GM23248 (cell line): ENCODE data around the gene KLC1. TPM values are rescaled to one million over a fixed set of nuclear protein-coding genes. Genes with fewer than 3 reads are reported as not detected.

Experiments used
- DNase-seq: peaks from one replicate; pipeline ENCODE4 v3.0.0-alpha.2; 2015
- H2AFZ ChIP-seq: fragments of 200-600 bp; sonication (generic); 2 replicates; pipeline ENCODE4 v1.6.1; 2016; ENCODE audit warnings: antibody characterized with exemption
- H3F3A ChIP-seq: fragments of 200-600 bp; sonication (generic); 2 replicates; pipeline ENCODE4 v1.6.1; 2016; ENCODE audit warnings: mild to moderate bottlenecking, antibody characterized with exemption, mixed run types; ENCODE audit not compliant: insufficient read depth
- H3K27ac ChIP-seq: fragments of 200-600 bp; sonication (generic); 2 replicates; pipeline ENCODE4 v1.5.1; 2016; ENCODE audit warnings: mild to moderate bottlenecking
- H3K27me3 ChIP-seq: fragments of 200-600 bp; sonication (generic); replicated peaks from 2 replicates; pipeline ENCODE4 v1.6.1; 2016; ENCODE audit warnings: mild to moderate bottlenecking; ENCODE audit not compliant: insufficient read depth
- H3K36me3 ChIP-seq: fragments of 200-600 bp; sonication (generic); 2 replicates; pipeline ENCODE4 v1.6.1; 2016; ENCODE audit warnings: low read depth, mild to moderate bottlenecking
- H3K4me1 ChIP-seq: fragments of 200-600 bp; sonication (generic); 2 replicates; pipeline ENCODE4 v1.6.1; 2016; ENCODE audit warnings: mild to moderate bottlenecking; ENCODE audit not compliant: insufficient read depth
- H3K4me2 ChIP-seq: fragments of 200-600 bp; sonication (generic); one replicate; pipeline ENCODE4 v1.6.1; 2016; ENCODE audit warnings: mild to moderate bottlenecking; ENCODE audit not compliant: unreplicated experiment
- H3K4me3 ChIP-seq: fragments of 200-600 bp; sonication (generic); 2 replicates; pipeline ENCODE4 v1.5.1; 2016; ENCODE audit warnings: mild to moderate bottlenecking
- H3K79me2 ChIP-seq: fragments of 200-600 bp; sonication (generic); 2 replicates; pipeline ENCODE4 v1.6.1; 2016; ENCODE audit warnings: mild to moderate bottlenecking; ENCODE audit not compliant: insufficient read depth
- H3K9ac ChIP-seq: fragments of 200-600 bp; sonication (generic); 2 replicates; pipeline ENCODE4 v1.6.1; 2016; ENCODE audit warnings: mild to moderate bottlenecking
- H3K9me2 ChIP-seq: fragments of 200-600 bp; sonication (generic); 2 replicates; pipeline ENCODE4 v1.6.1; 2016; ENCODE audit warnings: mixed run types, mild to moderate bottlenecking, moderate library complexity; ENCODE audit not compliant: insufficient read depth
- H3K9me3 ChIP-seq: fragments of 200-600 bp; sonication (generic); one replicate; pipeline ENCODE4 v1.6.1; 2017; ENCODE audit warnings: low read depth
- H4K20me1 ChIP-seq: fragments of 200-600 bp; sonication (generic); 2 replicates; pipeline ENCODE4 v1.6.0; 2016; ENCODE audit not compliant: insufficient read depth
- EZH2 ChIP-seq: fragments of 200-600 bp; sonication (generic); IDR thresholded peaks from 2 replicates; pipeline ENCODE4 v1.6.1; 2018; ENCODE audit warnings: antibody characterized with exemption, mild to moderate bottlenecking; ENCODE audit not compliant: insufficient read depth, poor library complexity, severe bottlenecking
- EZH2phosphoT487 ChIP-seq: fragments of 200-600 bp; sonication (generic); IDR thresholded peaks from 2 replicates; pipeline ENCODE4 v1.6.1; 2018; ENCODE audit warnings: antibody characterized with exemption, moderate library complexity, mild to moderate bottlenecking, low read depth; ENCODE audit not compliant: insufficient read depth
- WGBS, 2 experiments: methylation state at CpG; one replicate each; pipeline ENCODE4 v1.1.6; 2015 to 2017; ENCODE audit warnings: low lambda C conversion rate in 2 of 2, low coverage in 1 of 2; ENCODE audit errors: missing lambda C conversion rate in 2 of 2; 5-methylcytosine and 5-hydroxymethylcytosine counted together
- in situ Hi-C: fragments of 300-500 bp; cut with MboI; formaldehyde crosslinking; loops from 2 replicates; pipeline ENCODE4 v1.15.0; 2020
- polyA plus RNA-seq: library from polyadenylated mRNA; unstranded; fragments of >200 nt; fragmentation: Nextera tagmentation; extraction: Ambion mirVana; gene quantifications from 2 replicates; pipeline ENCODE4 v1.2.1, GENCODE V29; 2016
- total RNA-seq: library from RNA; depleted of rRNA; stranded (reverse); fragments of >200 nt; shearing (Covaris generic); gene quantifications from 2 replicates; pipeline ENCODE4 v1.2.3, GENCODE V29; 2014

KLC1 gene
- total and polyA plus RNA-seq, 2 experiments from 2014 or later, result 184 to 410 TPM

DNA sequence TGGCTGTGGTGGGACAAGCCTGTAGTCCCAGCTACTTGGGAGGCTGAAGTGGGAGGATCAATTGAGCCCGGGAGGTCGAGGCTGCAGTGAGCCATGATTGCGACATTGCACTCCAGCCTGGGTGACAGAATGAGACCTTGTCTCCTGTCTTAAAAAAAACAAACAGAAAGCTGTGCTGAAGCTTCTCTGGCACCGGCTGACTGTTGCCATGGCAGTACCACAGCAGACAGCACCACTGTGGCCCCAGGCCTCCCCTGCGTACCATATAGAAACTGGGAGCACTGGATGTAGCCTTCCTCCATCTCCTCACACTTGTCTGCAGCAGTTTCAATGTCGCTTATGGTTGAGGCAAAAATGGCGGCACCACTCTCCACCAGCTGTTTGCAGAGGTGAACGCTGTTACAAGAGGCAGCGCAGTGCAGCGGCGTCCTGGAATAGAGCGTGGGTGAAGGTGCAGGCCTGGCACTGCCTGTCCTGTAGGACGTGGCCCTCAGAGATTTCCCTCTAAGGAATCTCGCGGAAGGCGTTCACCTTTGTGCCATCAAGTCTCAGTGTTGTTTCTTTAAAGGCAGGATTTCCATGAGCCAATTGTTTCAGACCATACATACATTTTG is 108.5 kb downstream of the KLC1 start:
- Histone ChIP-seq H3K36me3 (peaks cover 9% of the 10 kb centered on the region; the same call in 1 of the 2 replicates), H2AFZ (no peak overlapping the region), H3F3A (no peaks in the 10 kb centered on the region), H3K9ac (no peak overlapping the region), H3K4me2 (no peak overlapping the region), H3K9me2 (no peaks in the 10 kb centered on the region), H3K27ac (no peak overlapping the region), H3K9me3 (no peaks in the 10 kb centered on the region), H3K79me2 (no peaks in the 10 kb centered on the region), H3K4me3 (no peak overlapping the region), H3K4me1 (no peaks in the 10 kb centered on the region), H4K20me1 (no peaks in the 10 kb centered on the region), H3K27me3 (no peaks in the 10 kb centered on the region)
- DNase-seq, result no peak
- in situ Hi-C loops, result no loop called here
- WGBS, 2 experiments, result 94 to 95% methylated on average over 16 of the region's 16 CpGs
- TF ChIP-seq EZH2phosphoT487 (no peak), EZH2 (no peak)

DNA sequence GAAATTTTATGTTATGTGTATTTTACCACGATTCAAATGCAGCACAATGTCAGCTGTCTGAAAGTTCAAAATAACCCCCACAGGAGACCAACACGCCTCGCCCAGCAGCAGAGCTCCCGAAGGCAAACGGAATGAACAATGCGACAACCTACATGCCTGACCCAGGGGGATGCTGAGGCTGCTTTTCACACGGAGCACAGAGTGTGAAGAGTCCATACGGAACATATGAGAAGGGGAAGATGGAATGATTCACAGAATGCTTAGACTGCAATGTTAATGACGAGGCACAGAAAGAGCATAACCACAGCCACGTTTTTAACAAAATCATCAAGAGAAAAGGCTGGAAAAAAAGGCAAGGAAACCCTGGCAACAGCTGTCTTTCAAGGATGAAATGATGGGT is 109.2 kb downstream of the KLC1 start:
- no peak overlapping the region for H2AFZ ChIP-seq
- H3K79me2 ChIP-seq, result no peaks in the 10 kb centered on the region
- in situ Hi-C loops, result no loop called here

DNA sequence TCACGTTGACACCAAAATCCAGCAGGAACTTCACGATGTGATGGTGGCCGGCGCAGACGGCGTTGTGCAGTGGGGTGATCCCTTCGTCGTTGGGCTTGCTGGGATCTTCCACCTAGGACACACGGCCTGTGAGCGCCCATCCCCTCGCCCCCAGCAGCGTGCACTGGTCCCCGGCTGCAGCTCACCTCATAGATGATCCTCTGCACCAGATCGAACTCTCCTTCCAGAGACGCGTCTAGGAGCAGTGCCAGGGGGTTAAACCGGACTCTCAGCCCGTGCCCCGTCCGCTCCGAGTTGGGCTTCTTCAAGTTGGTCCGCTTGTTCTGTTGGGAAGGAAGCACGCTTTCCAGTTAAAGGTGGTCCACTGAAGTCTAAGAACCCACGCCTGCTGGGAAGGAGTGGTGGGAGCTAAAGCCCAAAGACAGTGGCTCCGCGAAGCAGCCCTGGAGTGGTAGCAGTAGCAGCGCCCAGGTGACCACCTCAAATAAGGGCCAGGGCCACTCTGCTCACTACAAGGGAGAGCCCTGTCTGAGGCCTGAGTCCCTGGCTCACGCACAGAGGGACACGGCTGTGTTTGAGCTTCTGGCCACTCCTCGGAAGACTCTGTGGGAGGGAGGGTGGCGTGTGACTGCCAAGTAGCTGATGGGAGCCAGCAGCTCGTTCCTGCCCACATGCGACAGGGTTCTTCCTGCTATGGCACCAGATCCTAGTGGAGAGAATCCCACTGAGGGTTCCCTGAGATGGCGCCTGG is 109.9 kb downstream of the KLC1 start:
- in situ Hi-C loops, result no loop called here
- H3K4me2 ChIP-seq, result no peak overlapping the region
- H3K9me3 ChIP-seq, result no peaks in the 10 kb centered on the region
- H3K9me2 ChIP-seq, result no peaks in the 10 kb centered on the region
- H4K20me1 ChIP-seq, result no peaks in the 10 kb centered on the region
- no peaks in the 10 kb centered on the region for H3F3A ChIP-seq
- TF ChIP-seq EZH2 (no peak), EZH2phosphoT487 (no peak)
- no peak overlapping the region for H3K4me3 ChIP-seq
- no peaks in the 10 kb centered on the region for H3K36me3 ChIP-seq
- no peaks in the 10 kb centered on the region for H3K27me3 ChIP-seq
- whole genome bisulfite sequencing, 2 experiments, result 82 to 83% methylated on average over 31 to 34 of the region's 34 CpGs
- H2AFZ ChIP-seq, result no peak overlapping the region
- H3K9ac ChIP-seq, result no peak overlapping the region
- DNase-seq, result no peak
- no peaks in the 10 kb centered on the region for H3K79me2 ChIP-seq
- H3K4me1 ChIP-seq, result no peaks in the 10 kb centered on the region
- H3K27ac ChIP-seq, result no peak overlapping the region

More for the DNA sequence above, 109.2 kb downstream of the KLC1 start:
- 82 to 88% methylated on average over 10 of the region's 10 CpGs for WGBS, 2 experiments
- Histone ChIP-seq H3K36me3 (peaks cover 4% of the 10 kb centered on the region; the same call in 1 of the 2 replicates), H3K27me3 (no peaks in the 10 kb centered on the region), H3K4me1 (no peaks in the 10 kb centered on the region), H3K4me2 (no peak overlapping the region), H3K27ac (no peak overlapping the region), H4K20me1 (no peaks in the 10 kb centered on the region), H3F3A (no peaks in the 10 kb centered on the region), H3K9ac (no peak overlapping the region), H3K9me2 (no peaks in the 10 kb centered on the region), H3K9me3 (no peaks in the 10 kb centered on the region), H3K4me3 (no peak overlapping the region)
- TF ChIP-seq EZH2 (no peak), EZH2phosphoT487 (no peak)
- DNase-seq, result no peak

DNA sequence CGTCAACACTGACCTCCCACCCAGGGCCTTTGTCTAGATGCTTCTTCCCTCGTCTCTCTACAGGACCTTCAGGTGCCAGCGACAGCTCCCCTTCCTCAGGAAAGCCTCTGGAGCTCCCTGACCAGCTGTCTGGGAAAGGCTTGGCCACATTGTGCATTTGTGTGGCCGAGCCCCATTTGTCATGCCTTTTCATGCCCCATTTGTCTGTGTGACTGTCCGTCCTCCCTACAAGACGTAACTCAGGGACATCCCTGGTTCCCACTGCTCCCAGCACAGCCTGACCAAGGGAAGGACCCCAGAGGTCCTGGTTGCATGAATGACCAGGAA is 110.4 kb downstream of the KLC1 start:
- no peak for TF ChIP-seq EZH2phosphoT487
- TF ChIP-seq EZH2, result no peak
- Histone ChIP-seq H3K79me2 (no peaks in the 10 kb centered on the region), H3K9me2 (no peaks in the 10 kb centered on the region), H3K27ac (no peak overlapping the region), H4K20me1 (no peaks in the 10 kb centered on the region), H3K27me3 (no peaks in the 10 kb centered on the region), H3F3A (no peaks in the 10 kb centered on the region), H3K9me3 (no peaks in the 10 kb centered on the region), H3K36me3 (no peaks in the 10 kb centered on the region), H3K4me1 (no peaks in the 10 kb centered on the region), H3K4me3 (no peak overlapping the region), H2AFZ (no peak overlapping the region), H3K9ac (no peak overlapping the region), H3K4me2 (no peak overlapping the region)
- in situ Hi-C loops, result no loop called here
- no peak for DNase-seq
- 82 to 89% methylated on average over 6 of the region's 6 CpGs for WGBS, 2 experiments
